GM21737 (cell line): ENCODE results near the gene RFLNA.

Experiments used
- ATAC-seq: cut with Tn5 transposase; IDR thresholded peaks from one replicate; pipeline ENCODE4 v1.9.1; 2021; ENCODE audit warnings: mild to moderate bottlenecking, moderate library complexity; ENCODE audit not compliant: unreplicated experiment

RFLNA gene

DNA sequence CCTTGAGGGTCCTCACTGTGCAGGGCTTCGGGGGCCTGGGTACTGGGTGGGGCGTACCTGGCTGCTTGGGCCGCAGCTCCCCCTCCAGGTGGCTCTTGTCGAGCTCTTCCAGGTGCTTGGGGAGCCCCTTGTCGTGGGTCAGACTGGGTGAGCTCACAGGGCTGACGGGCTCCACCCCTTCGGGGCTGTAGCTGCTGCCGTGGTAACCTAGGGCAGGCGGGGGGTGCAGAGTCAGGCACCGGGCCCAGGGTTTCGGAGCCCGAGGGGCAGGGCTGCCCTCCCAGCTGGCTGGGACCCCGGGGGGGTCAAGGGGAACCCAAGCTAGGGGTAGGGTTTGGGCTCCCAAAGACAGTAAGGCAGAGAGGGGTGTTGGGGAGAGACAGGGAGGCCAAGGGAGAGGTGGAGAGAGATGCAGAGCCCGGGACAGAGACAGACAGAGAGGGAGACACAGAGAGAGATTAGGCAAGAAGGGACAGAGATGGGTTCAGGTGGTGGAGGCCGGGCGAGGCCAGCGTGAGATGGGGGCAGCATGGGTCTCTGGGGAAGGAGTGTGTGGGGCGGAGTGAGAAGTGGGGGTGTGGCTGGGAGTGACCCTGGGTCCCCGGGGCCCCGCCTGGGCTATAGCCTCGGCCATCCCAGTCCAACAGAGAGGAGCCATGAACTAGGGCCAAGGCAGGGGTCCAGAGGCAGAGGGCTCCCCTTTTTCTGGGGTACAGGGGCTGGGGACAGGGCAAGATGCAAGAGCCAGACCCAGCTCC lies 40.7 kb downstream of the RFLNA start:
- ATAC-seq = no peak

DNA sequence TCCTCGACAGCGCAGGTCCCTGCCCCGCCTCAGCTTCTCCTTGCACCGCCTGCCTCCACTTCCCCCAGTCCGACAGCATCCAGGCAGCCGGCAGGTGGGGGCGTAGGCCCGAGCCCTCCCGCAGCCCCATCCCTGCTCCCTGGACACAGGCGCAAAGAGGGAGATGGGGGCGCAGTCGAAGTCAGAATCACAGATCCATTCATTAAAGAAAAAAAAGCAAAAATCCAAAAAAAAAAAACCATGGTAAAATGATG lies 41.2 kb downstream of the RFLNA start:
- no peak for ATAC-seq

GRCh38 chr12:124336742-124337520 lies 42.0 kb downstream of the RFLNA start:
- ATAC-seq = no peak

DNA sequence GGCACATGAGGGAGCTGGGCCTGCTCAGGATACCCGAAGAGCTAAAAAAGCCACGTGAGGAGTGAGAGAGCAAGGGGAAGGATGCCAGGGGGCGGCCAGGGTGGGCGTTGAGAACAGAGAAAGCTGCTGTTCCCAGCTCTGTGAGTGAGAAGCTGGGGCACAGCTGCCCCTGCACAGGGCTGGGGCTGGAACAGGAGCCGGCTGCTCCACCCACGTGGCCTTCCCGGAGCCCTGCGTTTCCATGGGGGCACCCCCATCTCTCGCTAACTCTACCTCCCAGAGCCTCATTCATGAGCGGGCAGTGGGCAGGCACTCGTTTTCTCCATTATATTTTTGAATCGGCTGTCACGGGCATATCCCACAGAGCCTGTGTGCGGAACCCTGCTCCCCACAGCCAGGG lies 42.7 kb downstream of the RFLNA start:
- no peak for ATAC-seq

DNA sequence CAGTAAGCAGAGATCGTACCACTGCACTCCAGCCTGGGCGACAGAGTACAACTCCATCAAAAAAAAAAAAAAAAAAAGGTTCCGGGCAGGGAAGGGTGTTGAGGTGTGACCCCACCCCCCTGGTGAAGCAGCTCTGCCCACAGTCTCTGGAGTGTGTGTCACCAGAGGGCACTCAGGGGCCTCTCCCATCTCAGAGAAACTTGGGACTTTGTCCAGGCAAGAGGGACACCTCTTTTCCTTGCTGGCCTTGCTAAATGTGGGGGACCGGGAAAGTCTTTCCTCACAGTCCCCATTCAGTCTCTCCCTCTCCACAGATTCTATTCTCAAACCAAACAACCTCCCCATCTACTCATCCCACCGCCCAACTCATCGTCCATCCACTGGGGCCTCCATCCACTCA lies 43.6 kb downstream of the RFLNA start:
- ATAC-seq = no peak

DNA sequence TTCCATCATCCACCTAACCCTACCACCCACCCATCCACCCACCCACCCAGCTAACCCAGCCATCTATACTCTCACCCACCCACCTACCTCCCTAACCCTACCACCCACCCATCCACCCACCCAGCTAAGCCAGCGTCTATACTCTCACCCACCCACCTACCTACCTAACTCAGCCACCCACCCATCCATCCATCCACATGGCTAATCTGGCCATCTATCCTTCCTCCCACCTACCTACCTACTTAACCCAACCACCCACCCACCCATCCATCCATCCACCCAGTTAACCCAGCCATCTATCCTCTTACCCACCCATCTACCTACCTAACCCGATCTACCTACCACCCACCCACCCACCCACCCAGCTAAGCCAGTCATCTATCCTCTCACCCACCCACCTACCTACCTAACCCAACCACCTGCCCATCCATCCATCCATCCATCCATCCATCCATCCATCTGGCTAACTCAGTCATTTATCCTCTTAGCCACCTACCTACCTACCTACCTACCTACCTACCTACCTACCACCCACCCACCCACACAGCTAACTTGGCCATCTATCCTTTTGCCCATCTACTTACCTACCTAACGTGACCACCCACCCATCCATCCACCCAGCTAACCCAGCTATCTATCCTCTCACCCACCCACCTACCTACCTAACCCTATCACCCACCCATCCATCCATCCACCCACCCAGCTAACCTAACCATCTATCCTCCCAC lies 44.1 kb downstream of the RFLNA start:
- ATAC-seq = no peak

DNA sequence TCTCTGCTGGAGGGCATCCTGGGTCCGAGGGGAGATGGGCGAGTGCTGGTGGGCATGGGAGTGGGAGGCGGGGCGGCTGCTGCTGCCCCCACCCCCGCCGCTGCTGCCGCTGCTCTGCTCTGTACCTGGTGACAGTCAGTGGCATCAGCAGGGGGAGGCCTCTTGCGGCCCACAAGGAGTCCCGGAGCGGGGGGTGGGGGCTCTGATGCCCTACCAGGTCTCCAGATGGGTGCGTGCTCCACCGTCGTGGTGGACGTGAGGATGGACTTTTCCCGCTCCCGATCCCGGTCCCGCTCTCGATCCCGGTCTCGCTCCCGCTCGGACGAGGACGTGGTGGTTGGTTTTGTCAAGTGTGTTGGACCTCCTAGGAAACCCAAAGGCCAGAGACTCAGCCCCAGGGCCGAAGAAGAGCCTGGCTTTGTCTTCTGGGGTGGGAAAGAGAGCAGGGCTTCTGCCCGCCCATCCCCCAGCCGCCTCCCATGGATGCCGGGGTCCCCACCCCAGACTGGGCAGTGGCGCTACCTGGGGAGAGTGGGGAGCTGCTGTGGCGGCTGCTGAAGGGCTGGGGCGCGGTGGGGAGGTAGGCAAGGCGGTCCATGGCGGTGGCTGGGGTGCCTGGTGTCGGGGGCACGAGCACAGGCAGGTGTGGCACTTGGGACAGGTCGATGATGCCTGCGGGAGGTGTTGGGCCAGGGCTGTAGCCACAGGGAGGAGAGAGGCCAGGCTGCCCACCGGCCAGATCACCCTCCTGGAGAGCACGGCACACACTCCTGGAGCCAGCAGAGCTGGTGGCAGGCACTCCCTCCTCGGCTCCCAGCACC lies 45.4 kb downstream of the RFLNA start:
- no peak for ATAC-seq

GRCh38 chr12:124341645-124342069 lies 46.8 kb downstream of the RFLNA start:
- no peak for ATAC-seq

DNA sequence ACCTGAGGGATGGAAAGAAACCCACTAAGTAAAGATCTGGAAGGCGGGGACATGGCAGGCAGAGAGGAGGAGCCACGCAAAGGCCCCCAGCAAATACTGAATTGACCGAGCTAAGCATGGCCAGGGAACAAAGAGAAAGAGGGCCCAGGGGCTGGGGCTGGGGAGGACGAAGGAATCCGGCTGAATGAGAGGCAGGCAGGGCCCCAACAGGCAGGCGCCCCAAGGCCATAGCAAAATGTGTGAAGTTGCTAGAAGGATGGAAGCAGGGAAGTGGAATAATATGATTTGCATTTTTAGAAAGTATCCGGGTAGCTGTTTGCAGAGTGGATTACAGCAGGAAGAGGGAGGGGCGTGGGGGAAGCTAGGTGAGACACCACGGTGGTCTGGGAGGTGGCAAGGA lies 49.1 kb downstream of the RFLNA start:
- no peak for ATAC-seq

DNA sequence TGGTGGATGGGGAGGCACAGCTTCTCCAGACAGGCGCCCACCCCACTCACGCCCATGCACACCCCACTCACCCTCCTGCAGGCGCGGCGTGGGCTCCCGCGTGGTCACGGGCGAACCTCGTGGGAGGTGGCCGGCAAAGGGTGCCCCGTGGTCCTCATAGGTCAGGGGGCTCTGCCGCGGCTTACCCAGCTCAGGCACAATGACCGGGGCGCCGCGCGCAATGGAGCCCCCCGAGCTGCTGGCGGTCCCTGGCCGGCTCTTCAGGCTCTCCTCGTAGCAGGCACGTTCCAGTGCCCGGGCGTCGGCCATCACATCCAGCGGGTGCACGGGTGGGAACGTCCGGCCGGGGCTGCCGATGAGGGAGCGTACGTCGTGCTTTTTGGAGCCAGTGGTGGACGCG lies 49.6 kb downstream of the RFLNA start:
- no peak for ATAC-seq

DNA sequence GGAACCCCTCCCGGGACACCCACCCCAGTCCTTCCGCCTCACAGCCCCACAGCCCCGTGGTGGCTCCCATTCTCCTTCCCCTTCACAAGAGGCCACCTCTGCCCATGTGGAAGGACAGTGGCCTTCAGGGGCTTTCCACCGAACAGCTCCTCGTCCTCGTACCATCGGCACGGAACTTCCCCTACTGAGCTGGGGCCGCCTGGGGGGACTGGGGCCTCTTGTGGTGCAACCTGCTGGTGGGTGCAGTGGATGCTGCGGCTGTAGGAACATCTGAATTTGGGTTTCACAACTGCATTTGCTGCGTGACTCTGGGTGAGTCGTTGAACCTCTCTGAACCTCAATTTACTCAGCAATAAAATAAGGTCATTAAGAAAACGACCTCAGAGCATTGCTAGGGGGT lies 50.9 kb downstream of the RFLNA start:
- no peak for ATAC-seq

DNA sequence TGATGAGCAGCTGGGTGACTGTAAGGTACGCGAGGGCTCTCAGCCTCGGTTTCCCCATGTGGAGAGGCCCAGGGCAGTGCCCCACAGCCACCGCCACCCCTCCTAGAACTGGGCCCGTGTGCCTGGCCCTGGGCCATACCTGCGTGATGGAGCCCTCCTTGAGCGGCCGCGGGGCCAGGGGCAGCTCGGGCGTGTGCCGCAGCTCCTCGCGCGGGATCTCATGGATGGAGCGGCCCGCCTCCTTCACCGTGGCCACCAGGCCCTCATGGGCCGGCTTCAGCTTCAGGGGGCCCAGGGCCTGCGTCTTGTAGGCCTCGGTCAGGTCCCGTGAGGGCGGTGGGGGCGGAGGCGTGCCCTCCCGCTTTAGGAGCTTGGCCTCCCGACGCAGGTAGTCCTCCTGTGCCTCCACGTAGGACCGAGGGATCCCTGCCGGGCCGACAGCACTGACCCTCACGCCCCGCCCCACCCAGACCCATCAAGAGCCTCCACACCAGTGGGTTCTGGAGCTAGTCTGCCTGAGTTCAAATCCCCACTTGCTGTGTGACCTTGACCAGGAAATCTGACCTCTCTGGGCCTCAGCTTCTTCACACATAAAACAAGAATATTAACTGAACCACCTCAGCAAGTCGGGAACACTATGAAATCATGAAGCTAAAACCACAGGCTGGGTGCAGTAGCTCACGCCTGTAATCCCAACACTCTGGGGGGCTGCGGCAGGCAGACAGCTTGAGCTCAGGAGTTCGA lies 51.7 kb downstream of the RFLNA start:
- no peak for ATAC-seq

- ATAC-seq = no peak
These were observed 52.4 kb downstream of the RFLNA start for GRCh38 chr12:124347335-124347734.

GRCh38 chr12:124347805-124348658 lies 53.1 kb downstream of the RFLNA start:
- no peak for ATAC-seq

GRCh38 chr12:124348659-124349380 lies 53.9 kb downstream of the RFLNA start:
- ATAC-seq = no peak

- no peak for ATAC-seq
These were observed 55.6 kb downstream of the RFLNA start for GRCh38 chr12:124350491-124350890.

- ATAC-seq = no peak
These were observed 56.5 kb downstream of the RFLNA start for GRCh38 chr12:124351422-124351821.

DNA sequence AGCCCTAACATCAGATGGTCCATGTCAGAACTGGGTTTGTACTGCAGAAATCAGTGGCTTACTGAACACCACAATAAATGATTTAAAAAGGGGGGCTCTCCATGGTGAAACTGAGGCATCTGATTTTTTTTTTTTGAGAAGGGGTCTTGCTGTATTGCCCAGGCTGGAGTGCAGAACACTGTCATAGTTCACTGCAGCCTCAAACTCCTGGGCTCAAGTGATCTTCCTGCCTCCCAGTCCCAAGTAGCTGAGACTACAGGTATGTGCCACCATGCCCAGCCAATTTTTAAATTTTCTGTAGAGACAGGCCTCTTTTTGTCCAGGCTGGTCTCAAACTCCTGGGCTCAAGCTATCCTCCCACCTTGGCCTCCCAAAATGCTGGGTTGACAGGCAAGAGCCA lies 57.4 kb downstream of the RFLNA start:
- ATAC-seq = no peak

DNA sequence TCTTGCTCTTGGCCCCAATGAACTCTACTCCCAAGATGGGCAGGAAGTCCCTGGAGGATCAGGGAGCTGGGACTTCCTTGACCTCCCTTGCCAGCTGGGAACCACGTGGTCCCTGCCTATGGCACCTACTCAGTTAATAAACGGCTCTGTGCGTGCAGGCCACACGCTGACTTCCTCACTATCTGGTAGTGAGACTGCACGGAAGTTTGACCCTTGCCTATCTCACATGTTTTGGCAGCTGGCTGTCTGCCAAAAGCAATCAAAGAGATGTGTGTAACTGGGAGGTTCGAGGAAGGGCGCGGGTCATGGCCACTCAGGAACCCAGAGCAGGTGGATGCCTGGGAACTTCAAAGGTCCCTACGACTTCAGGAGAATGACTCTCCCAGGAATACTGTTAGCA lies 57.9 kb downstream of the RFLNA start:
- no peak for ATAC-seq
